Smooth muscle cell (in vitro differentiated cells): ENCODE results near the gene KLHL3. TPM values are rescaled to one million over a fixed set of nuclear protein-coding genes. Genes with fewer than 3 reads are reported as not detected.

Source experiments
- DNase-seq: peaks from one replicate; lab custom pipeline; 2025; ENCODE audit not compliant: unreplicated experiment; lab: John Stamatoyannopoulos, UW
- H2AFZ ChIP-seq: fragments of 200-600 bp; sonication (generic); 2 replicates; pipeline ENCODE4 v1.6.0; 2016; ENCODE audit warnings: antibody characterized with exemption, low read depth, mild to moderate bottlenecking
- H3F3A ChIP-seq: fragments of 200-600 bp; sonication (generic); 2 replicates; pipeline ENCODE4 v1.6.0; 2017; ENCODE audit warnings: antibody characterized with exemption, low read depth
- H3K27ac ChIP-seq: fragments of 200-600 bp; sonication (generic); 2 replicates; pipeline ENCODE4 v1.5.1; 2016; ENCODE audit warnings: low read depth, mild to moderate bottlenecking
- H3K27me3 ChIP-seq: fragments of 200-600 bp; sonication (generic); 2 replicates; pipeline ENCODE4 v1.6.1; 2016; ENCODE audit warnings: low read depth, mild to moderate bottlenecking
- H3K36me3 ChIP-seq: fragments of 200-600 bp; sonication (generic); 2 replicates; pipeline ENCODE4 v1.5.1; 2016; ENCODE audit warnings: low read depth
- H3K4me1 ChIP-seq: fragments of 200-600 bp; sonication (generic); 2 replicates; pipeline ENCODE4 v1.5.1; 2016; ENCODE audit warnings: low read depth
- H3K4me2 ChIP-seq: fragments of 200-600 bp; sonication (generic); 2 replicates; pipeline ENCODE4 v1.6.0; 2016; ENCODE audit warnings: mild to moderate bottlenecking
- H3K4me3 ChIP-seq: fragments of 200-600 bp; sonication (generic); 2 replicates; pipeline ENCODE4 v1.5.1; 2016; ENCODE audit warnings: mild to moderate bottlenecking
- H3K79me2 ChIP-seq: fragments of 200-600 bp; sonication (generic); 2 replicates; pipeline ENCODE4 v1.6.0; 2016; ENCODE audit warnings: low read depth, mild to moderate bottlenecking
- H3K9ac ChIP-seq: fragments of 200-600 bp; sonication (generic); 2 replicates; pipeline ENCODE4 v1.6.0; 2016; ENCODE audit warnings: low read depth
- H3K9me3 ChIP-seq: fragments of 200-600 bp; sonication (generic); replicated peaks from 2 replicates; pipeline ENCODE4 v1.5.1; 2016; ENCODE audit warnings: low read depth
- H4K20me1 ChIP-seq: fragments of 200-600 bp; sonication (generic); 2 replicates; pipeline ENCODE4 v1.6.0; 2016; ENCODE audit warnings: low read depth
- CTCF ChIP-seq: fragments of 200-600 bp; sonication (generic); IDR thresholded peaks from 2 replicates; pipeline ENCODE4 v1.5.1; 2017; ENCODE audit warnings: borderline replicate concordance, mild to moderate bottlenecking, antibody characterized with exemption; ENCODE audit not compliant: insufficient read depth, poor library complexity, severe bottlenecking
- WGBS: methylation state at CpG from one replicate; pipeline ENCODE4 v1.1.7; 2016; ENCODE audit warnings: low lambda C conversion rate; 5-methylcytosine and 5-hydroxymethylcytosine counted together
- polyA plus RNA-seq: library from polyadenylated mRNA; unstranded; fragments of >200 nt; fragmentation: Nextera tagmentation; extraction: Ambion mirVana; gene quantifications from 2 replicates; pipeline ENCODE4 v1.2.1, GENCODE V29; 2016
- total RNA-seq: library from RNA; depleted of rRNA; stranded (reverse); fragments of >200 nt; gene quantifications from 2 replicates; pipeline ENCODE4 v1.2.3, GENCODE V29; 2014

The KLHL3 gene
- total and polyA plus RNA-seq, 2 experiments from 2014 or later: 3.6 to 9.1 TPM

- H3K9me3 ChIP-seq: no peaks in the 10 kb centered on the region
- H4K20me1 ChIP-seq: no peaks in the 10 kb centered on the region
- H3K9ac ChIP-seq: no peak overlapping the region
- no peaks in the 10 kb centered on the region for H3K27me3 ChIP-seq
- whole genome bisulfite sequencing: 97% methylated on average over 15 of the region's 15 CpGs
- no peak overlapping the region for H3K4me2 ChIP-seq
- no peak for TF ChIP-seq CTCF
- no peak overlapping the region for H3K27ac ChIP-seq
- H3K79me2 ChIP-seq: no peaks in the 10 kb centered on the region
- H3F3A ChIP-seq: no peaks in the 10 kb centered on the region
- H3K4me3 ChIP-seq: no peak overlapping the region
- no peaks in the 10 kb centered on the region for H3K36me3 ChIP-seq
- H2AFZ ChIP-seq: no peak overlapping the region
- DNase-seq: no peak
- no peaks in the 10 kb centered on the region for H3K4me1 ChIP-seq
Observed at GRCh38 chr5:137636830-137637714, 98.8 kb downstream of the KLHL3 start.

DNA sequence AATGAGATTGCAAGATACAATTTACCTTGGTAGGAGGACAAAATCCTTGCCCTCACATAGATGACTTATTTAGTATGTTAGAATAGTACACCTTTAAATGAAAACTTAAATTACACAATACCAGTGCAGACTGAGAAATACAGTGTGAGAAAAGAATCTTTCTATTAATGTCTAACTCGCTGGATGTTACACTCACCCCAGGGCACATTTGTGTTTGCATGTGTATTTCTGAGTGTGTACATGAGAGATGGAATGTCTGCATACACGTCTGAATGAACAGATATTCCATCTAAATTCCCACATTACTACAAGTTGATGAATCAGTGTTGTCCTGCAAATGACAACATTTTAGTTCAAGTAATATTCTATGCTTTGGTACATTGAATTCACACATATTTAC, 99.8 kb downstream of the KLHL3 start:
- Histone ChIP-seq H3K4me2 (no peak overlapping the region), H3K9ac (no peak overlapping the region), H4K20me1 (no peaks in the 10 kb centered on the region), H3F3A (no peaks in the 10 kb centered on the region), H3K36me3 (no peaks in the 10 kb centered on the region), H2AFZ (no peak overlapping the region), H3K9me3 (no peaks in the 10 kb centered on the region), H3K79me2 (no peaks in the 10 kb centered on the region), H3K27ac (no peak overlapping the region), H3K27me3 (no peaks in the 10 kb centered on the region), H3K4me1 (peaks cover 2% of the 10 kb centered on the region), H3K4me3 (no peak overlapping the region)
- 78% methylated on average over 2 of the region's 2 CpGs for WGBS
- no peak for TF ChIP-seq CTCF
- no peak for DNase-seq

DNA sequence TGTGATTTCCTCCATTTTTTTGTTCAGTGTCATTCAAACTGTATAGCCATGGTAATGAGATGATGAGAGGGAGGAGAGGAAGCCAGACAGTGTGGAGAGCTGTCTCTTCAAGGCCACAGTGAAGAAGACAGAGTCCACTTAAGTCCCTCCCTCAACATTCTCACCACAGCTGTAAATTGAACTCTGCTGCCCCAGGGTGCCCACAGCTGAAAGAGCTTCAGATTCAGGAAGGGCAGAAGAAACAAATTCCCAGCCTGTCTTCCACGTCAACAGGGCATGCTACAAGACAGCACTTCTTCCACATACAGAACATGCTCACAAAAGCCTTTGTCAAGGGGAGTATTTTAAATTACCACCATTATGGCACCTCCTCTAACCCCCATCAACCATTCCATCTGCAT, 100.4 kb downstream of the KLHL3 start:
- Histone ChIP-seq H3K9me3 (no peaks in the 10 kb centered on the region), H3K36me3 (no peaks in the 10 kb centered on the region), H3K4me1 (peaks cover 8% of the 10 kb centered on the region), H3F3A (no peaks in the 10 kb centered on the region), H4K20me1 (no peaks in the 10 kb centered on the region), H3K4me2 (no peak overlapping the region), H3K4me3 (no peak overlapping the region), H3K79me2 (no peaks in the 10 kb centered on the region), H3K27me3 (no peaks in the 10 kb centered on the region), H3K9ac (no peak overlapping the region), H2AFZ (no peak overlapping the region), H3K27ac (no peak overlapping the region)
- DNase-seq: no peak
- 68% methylated on average over 1 of the region's 1 CpG for WGBS
- TF ChIP-seq CTCF: no peak

DNA sequence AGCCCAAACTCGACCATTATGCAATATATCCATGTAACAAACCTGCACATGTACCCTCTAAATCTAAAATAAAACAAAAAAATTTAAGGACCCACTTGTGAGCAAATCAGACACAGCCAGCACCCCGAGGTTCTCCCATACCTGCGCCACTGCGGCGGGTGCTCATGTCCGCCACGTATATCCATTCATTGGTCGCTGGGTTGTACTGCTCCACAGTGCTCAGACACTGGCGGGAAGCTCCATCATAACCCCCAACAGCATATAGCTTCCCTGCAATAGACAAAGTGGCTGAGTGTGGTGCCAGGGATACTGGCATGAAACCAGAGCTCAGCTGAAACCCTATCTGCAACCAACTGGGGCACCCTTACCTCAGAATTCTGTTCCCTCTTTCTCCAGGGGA, 102.0 kb downstream of the KLHL3 start:
- Histone ChIP-seq H3K27ac (no peak overlapping the region), H3K4me1 (peaks cover 17% of the 10 kb centered on the region), H3K4me3 (no peak overlapping the region), H3K79me2 (no peaks in the 10 kb centered on the region), H2AFZ (no peak overlapping the region), H3F3A (no peaks in the 10 kb centered on the region), H3K9me3 (no peaks in the 10 kb centered on the region), H3K4me2 (no peak overlapping the region), H3K27me3 (no peaks in the 10 kb centered on the region), H4K20me1 (no peaks in the 10 kb centered on the region), H3K9ac (no peak overlapping the region), H3K36me3 (no peaks in the 10 kb centered on the region)
- WGBS: 98% methylated on average over 9 of the region's 9 CpGs
- TF ChIP-seq CTCF: no peak
- no peak for DNase-seq
